IMR-90 (cell line): ENCODE results near the gene GPN1. TPM values are rescaled to one million over a fixed set of nuclear protein-coding genes. Genes with fewer than 3 reads are reported as not detected.

ENCODE experiments used
- ATAC-seq: fragments of 200-7000 bp; cut with Tn5 transposase; 2 replicates; pipeline ENCODE4 v1.9.1; 2020; ENCODE audit warnings: low read depth, mild to moderate bottlenecking, moderate library complexity
- BruUV-seq: library from RNA; stranded (reverse); fragments of 400-500 nt; replicated peaks from 2 replicates; lab custom pipeline; 2021; lab: Mats Ljungman, UMichigan
- CTCF ChIA-PET: fragments of 300-600 bp; formaldehyde crosslinking; extraction: SDS; loops from one replicate; lab custom pipeline; 2021; ENCODE audit warnings: antibody characterized with exemption; lab: Yijun Ruan, JAX
- POLR2A ChIA-PET: fragments of 300-600 bp; sonication (Branson Sonifier 250); formaldehyde crosslinking; loops from one replicate; lab custom pipeline; 2022; ENCODE audit warnings: antibody characterized with exemption; ENCODE audit not compliant: unreplicated experiment; lab: Charles Lee
- DNase-seq: peaks from one replicate; pipeline ENCODE4 v3.0.0; 2013
- H2AFZ ChIP-seq: replicated peaks from 2 replicates; pipeline ENCODE3; 2013; ENCODE audit warnings: low read length, mild to moderate bottlenecking; ENCODE audit not compliant: poor library complexity
- H2AK5ac ChIP-seq: 2 replicates; pipeline ENCODE4 v1.6.1; 2013; ENCODE audit warnings: low read depth, low read length, inconsistent platforms
- H2AK9ac ChIP-seq: replicated peaks from 2 replicates; pipeline ENCODE3; 2013; ENCODE audit warnings: mild to moderate bottlenecking, low read depth, low read length, moderate library complexity; ENCODE audit not compliant: poor library complexity
- H2BK120ac ChIP-seq: 2 replicates; pipeline ENCODE4 v1.6.1; 2013; ENCODE audit warnings: low read depth, low read length, inconsistent platforms
- H2BK15ac ChIP-seq: 3 replicates; pipeline ENCODE4 v1.6.1; 2013; ENCODE audit warnings: low read depth, low read length, inconsistent platforms
- H2BK20ac ChIP-seq: 2 replicates; pipeline ENCODE4 v1.6.1; 2013; ENCODE audit warnings: low read depth, mild to moderate bottlenecking, inconsistent platforms, low read length, moderate library complexity
- H2BK5ac ChIP-seq: 2 replicates; pipeline ENCODE4 v1.6.1; 2013; ENCODE audit warnings: mild to moderate bottlenecking, low read depth, low read length, inconsistent platforms; ENCODE audit not compliant: poor library complexity, severe bottlenecking
- H3K14ac ChIP-seq: replicated peaks from 2 replicates; pipeline ENCODE4 v1.6.1; 2013; ENCODE audit warnings: low read depth, low read length, inconsistent platforms
- H3K18ac ChIP-seq: 2 replicates; pipeline ENCODE4 v1.6.1; 2013; ENCODE audit warnings: low read depth, low read length, control low read depth
- H3K23ac ChIP-seq: 2 replicates; pipeline ENCODE4 v1.6.1; 2013; ENCODE audit warnings: low read depth, low read length, inconsistent platforms
- H3K27ac ChIP-seq: 2 replicates; pipeline ENCODE4 v1.5.1; 2013; ENCODE audit warnings: mild to moderate bottlenecking, control low read depth, low read length; ENCODE audit not compliant: insufficient read depth
- H3K27me3 ChIP-seq: 2 replicates; pipeline ENCODE4 v1.6.1; 2013; ENCODE audit warnings: low read length; ENCODE audit not compliant: control insufficient read depth, insufficient read depth
- H3K36me3 ChIP-seq: 2 replicates; pipeline ENCODE4 v1.6.1; 2013; ENCODE audit warnings: low read length, mixed read lengths; ENCODE audit not compliant: control insufficient read depth, insufficient read depth
- H3K4ac ChIP-seq: 2 replicates; pipeline ENCODE4 v1.6.1; 2013; ENCODE audit warnings: low read depth, low read length, inconsistent platforms
- H3K4me1 ChIP-seq: 2 replicates; pipeline ENCODE4 v1.6.1; 2013; ENCODE audit warnings: low read length, mixed read lengths; ENCODE audit not compliant: control insufficient read depth, insufficient read depth
- H3K4me2 ChIP-seq: 2 replicates; pipeline ENCODE4 v1.6.1; 2013; ENCODE audit warnings: low read depth, mild to moderate bottlenecking, control low read depth, low read length, moderate library complexity
- H3K4me3 ChIP-seq: 2 replicates; pipeline ENCODE4 v1.5.1; 2013; ENCODE audit warnings: low read depth, mild to moderate bottlenecking, control low read depth, low read length, moderate library complexity; ENCODE audit not compliant: insufficient read depth
- H3K56ac ChIP-seq: 2 replicates; pipeline ENCODE4 v1.6.1; 2013; ENCODE audit warnings: low read length, inconsistent platforms; ENCODE audit not compliant: insufficient read depth; ENCODE audit errors: extremely low read depth
- H3K79me1 ChIP-seq, 2 experiments: 2 replicates each; pipeline ENCODE4 v1.6.1; 2013; ENCODE audit warnings: low read length in 2 of 2, inconsistent platforms in 1 of 2, low read depth in 1 of 2
- H3K9ac ChIP-seq: 2 replicates; pipeline ENCODE4 v1.6.1; 2013; ENCODE audit warnings: low read depth, low read length, control low read depth
- H3K9me1 ChIP-seq: 2 replicates; pipeline ENCODE4 v1.6.1; 2013; ENCODE audit warnings: low read length, inconsistent platforms; ENCODE audit not compliant: insufficient read depth
- H3K9me3 ChIP-seq: 2 replicates; pipeline ENCODE4 v1.6.1; 2013; ENCODE audit warnings: low read length; ENCODE audit not compliant: control insufficient read depth, insufficient read depth
- H4K20me1 ChIP-seq: 2 replicates; pipeline ENCODE4 v1.6.1; 2013; ENCODE audit warnings: low read length, inconsistent platforms; ENCODE audit not compliant: insufficient read depth
- H4K5ac ChIP-seq: 2 replicates; pipeline ENCODE4 v1.6.1; 2013; ENCODE audit warnings: mild to moderate bottlenecking, low read depth, low read length, control low read depth
- H4K8ac ChIP-seq, 2 experiments: 2 replicates each; pipeline ENCODE4 v1.6.1; 2013; ENCODE audit warnings: low read depth in 2 of 2, low read length in 2 of 2, control low read depth in 1 of 2, inconsistent platforms in 1 of 2
- H4K91ac ChIP-seq: 2 replicates; pipeline ENCODE4 v1.6.1; 2013; ENCODE audit warnings: low read depth, low read length, inconsistent platforms; ENCODE audit not compliant: insufficient read depth
- BHLHE40 ChIP-seq: fragments of 150-350 bp; IDR thresholded peaks from 2 replicates; pipeline ENCODE4 v1.6.1; 2016; ENCODE audit warnings: mild to moderate bottlenecking, low read depth, low read length
- CEBPB ChIP-seq: IDR thresholded peaks from 2 replicates; pipeline ENCODE4 v1.6.1; 2012; ENCODE audit warnings: low read depth, low read length, improper control_type of control experiment
- CHD1 ChIP-seq: IDR thresholded peaks from 2 replicates; pipeline ENCODE4 v1.6.1; 2012; ENCODE audit warnings: low read depth, low read length, improper control_type of control experiment
- CTCF ChIP-seq: conservative IDR thresholded peaks from 2 replicates; pipeline ENCODE4 v1.5.1; 2012; ENCODE audit warnings: mild to moderate bottlenecking, low read depth, low read length, improper control_type of control experiment
- ELK1 ChIP-seq: fragments of 150-350 bp; IDR thresholded peaks from 2 replicates; pipeline ENCODE4 v1.6.1; 2016; ENCODE audit warnings: low read depth, mild to moderate bottlenecking, low read length, moderate library complexity, borderline replicate concordance
- FOS ChIP-seq: fragments of 150-350 bp; IDR thresholded peaks from 2 replicates; pipeline ENCODE4 v1.6.1; 2016; ENCODE audit warnings: low read depth, low read length
- MAFK ChIP-seq: IDR thresholded peaks from 2 replicates; pipeline ENCODE4 v1.6.1; 2012; ENCODE audit warnings: low read depth, low read length, improper control_type of control experiment
- MAZ ChIP-seq: IDR thresholded peaks from 2 replicates; pipeline ENCODE4 v1.6.1; 2012; ENCODE audit warnings: low read depth, mild to moderate bottlenecking, low read length, improper control_type of control experiment, moderate library complexity, borderline replicate concordance
- MXI1 ChIP-seq: IDR thresholded peaks from 2 replicates; pipeline ENCODE4 v1.6.1; 2012; ENCODE audit warnings: low read depth, mild to moderate bottlenecking, low read length, moderate library complexity, borderline replicate concordance
- NFE2L2 ChIP-seq: fragments of 150-350 bp; IDR thresholded peaks from 2 replicates; pipeline ENCODE4 v1.6.1; 2016; ENCODE audit warnings: low read depth, mild to moderate bottlenecking, low read length
- POLR2A ChIP-seq: IDR thresholded peaks from 2 replicates; pipeline ENCODE4 v1.6.1; 2012; ENCODE audit warnings: mild to moderate bottlenecking, low read depth, low read length
- RAD21 ChIP-seq: IDR thresholded peaks from 2 replicates; pipeline ENCODE4 v1.6.1; 2012; ENCODE audit warnings: low read length, improper control_type of control experiment
- RCOR1 ChIP-seq: IDR thresholded peaks from 2 replicates; pipeline ENCODE4 v1.6.1; 2012; ENCODE audit warnings: mild to moderate bottlenecking, low read length, improper control_type of control experiment; ENCODE audit not compliant: insufficient replicate concordance
- RFX5 ChIP-seq: IDR thresholded peaks from 2 replicates; pipeline ENCODE4 v1.8.0; 2012; ENCODE audit warnings: low read depth, mild to moderate bottlenecking, low read length, moderate library complexity
- SMC3 ChIP-seq: fragments of 150-350 bp; IDR thresholded peaks from 2 replicates; pipeline ENCODE4 v1.6.1; 2016; ENCODE audit warnings: low read depth, mild to moderate bottlenecking, antibody characterized with exemption, low read length, moderate library complexity
- USF2 ChIP-seq: fragments of 150-350 bp; IDR thresholded peaks from 2 replicates; pipeline ENCODE4 v1.6.1; 2017; ENCODE audit warnings: mild to moderate bottlenecking, antibody characterized with exemption, low read length, low read depth
- dilution Hi-C: fragments of 300-500 bp; cut with HindIII; formaldehyde crosslinking; loops from one replicate; pipeline ENCODE4 v1.14.3; 2018; ENCODE audit warnings: low sequenced_read_pairs; ENCODE audit not compliant: unreplicated experiment
- in situ Hi-C: fragments of 300-500 bp; cut with MboI; formaldehyde crosslinking; loops from 3 replicates; pipeline ENCODE4 v1.14.3; 2019; ENCODE audit warnings: low sequenced_read_pairs, inconsistent platforms, mixed read lengths
- intact Hi-C: fragments of 100-400 bp; cut with micrococcal nuclease; formaldehyde crosslinking; loops from 2 replicates; pipeline ENCODE4 v1.10.0; 2022
- polyA plus RNA-seq, 3 experiments: library from polyadenylated mRNA; depleted of rRNA; stranded (reverse); fragments of >200 nt; gene quantifications; 2 replicates each; pipeline ENCODE4 v1.2.3, GENCODE V29; 2012; ENCODE audit warnings: low replicate concordance in 1 of 3
- total RNA-seq: library from RNA; depleted of rRNA; stranded (reverse); fragments of >200 nt; gene quantifications from 2 replicates; pipeline ENCODE4 v1.2.3, GENCODE V29; 2012

The GPN1 gene
- total and polyA plus RNA-seq, 2 of the 4 experiments (the other 2 are of a cell fraction), result 37.8 to 63.8 TPM

- ChIA-PET CTCF (no interaction called here), POLR2A (no interaction called here)
- no peak overlapping the region for H2AK5ac ChIP-seq
- H3K9me1 ChIP-seq, result peaks cover 4% of the 10 kb centered on the region; the same call in 1 of the 2 replicates
- dilution Hi-C loops (no loop called here), intact Hi-C loops (no loop called here), in situ Hi-C loops (no loop called here)
- no peaks in the 10 kb centered on the region for H3K27me3 ChIP-seq
- H4K91ac ChIP-seq, result no peak overlapping the region
- H2AK9ac ChIP-seq, result no peak overlapping the region
- no peak overlapping the region for H4K8ac ChIP-seq
- no peak overlapping the region for H3K18ac ChIP-seq
- BruUV-seq, result no TSS peak
- no peak for TF ChIP-seq MAFK
- TF ChIP-seq SMC3, result no peak
- no peak for TF ChIP-seq MAZ
- no peak for TF ChIP-seq POLR2A
- TF ChIP-seq CHD1, result no peak
- no peak for TF ChIP-seq NFE2L2
- no peak for TF ChIP-seq RFX5
- TF ChIP-seq FOS, result no peak
- TF ChIP-seq USF2, result no peak
- no peak for TF ChIP-seq BHLHE40
- no peak for TF ChIP-seq CEBPB
- TF ChIP-seq ELK1, result no peak
- TF ChIP-seq MXI1, result no peak
- no peak for TF ChIP-seq RCOR1
- TF ChIP-seq RAD21, result no peak
- no peak for TF ChIP-seq CTCF
- H2AFZ ChIP-seq, result no peak overlapping the region
- no peak overlapping the region for H3K4ac ChIP-seq
- H3K27ac ChIP-seq, result no peak overlapping the region
- H4K20me1 ChIP-seq, result no peaks in the 10 kb centered on the region
- H3K4me3 ChIP-seq, result no peak overlapping the region
- DNase-seq (no peak), ATAC-seq (no peak)
- no peak overlapping the region for H3K9ac ChIP-seq
- no peak overlapping the region for H2BK5ac ChIP-seq
- H3K14ac ChIP-seq, result no peak overlapping the region
- no peaks in the 10 kb centered on the region; a peak in 1 of 4 replicates for H3K79me1 ChIP-seq
- H3K4me1 ChIP-seq, result no peaks in the 10 kb centered on the region
- no peak overlapping the region for H2BK15ac ChIP-seq
- no peak overlapping the region for H2BK20ac ChIP-seq
- no peak overlapping the region for H4K5ac ChIP-seq
- H3K23ac ChIP-seq, result no peak overlapping the region
- H3K56ac ChIP-seq, result no peak overlapping the region
- no peak overlapping the region for H2BK120ac ChIP-seq
- H3K36me3 ChIP-seq, result peaks cover 22% of the 10 kb centered on the region
- H3K4me2 ChIP-seq, result no peak overlapping the region
- no peaks in the 10 kb centered on the region for H3K9me3 ChIP-seq
Observed at GRCh38 chr2:27690052-27690451, 61.2 kb downstream of the GPN1 start.
